GM10847 (cell line): Measurements from ENCODE around the gene MMP20.

ENCODE experiments used
- POLR2A ChIP-seq: IDR thresholded peaks from 2 replicates; pipeline ENCODE4 v1.6.1; 2011; ENCODE audit not compliant: insufficient read length; ENCODE audit errors: extremely low read depth

Gene MMP20

GRCh38 chr11:102632026-102632425 is 6.9 kb upstream of the MMP20 start:
- no peak for TF ChIP-seq POLR2A

- TF ChIP-seq POLR2A, result no peak
Observed at GRCh38 chr11:102630598-102631448, 5.7 kb upstream of the MMP20 start.

GRCh38 chr11:102626676-102627075 is 1.5 kb upstream of the MMP20 start:
- no peak for TF ChIP-seq POLR2A

GRCh38 chr11:102623998-102624397 is 1.1 kb downstream of the MMP20 start:
- no peak for TF ChIP-seq POLR2A

GRCh38 chr11:102623128-102623527 is 2.0 kb downstream of the MMP20 start:
- no peak for TF ChIP-seq POLR2A

- no peak for TF ChIP-seq POLR2A
Observed at GRCh38 chr11:102622258-102622657, 2.9 kb downstream of the MMP20 start.

GRCh38 chr11:102620818-102621561 is 4.1 kb downstream of the MMP20 start:
- no peak for TF ChIP-seq POLR2A

GRCh38 chr11:102620179-102620578 is 5.0 kb downstream of the MMP20 start:
- no peak for TF ChIP-seq POLR2A

- TF ChIP-seq POLR2A, result no peak
Observed at GRCh38 chr11:102617466-102618008, 7.6 kb downstream of the MMP20 start.

GRCh38 chr11:102615894-102616432 is 9.2 kb downstream of the MMP20 start:
- TF ChIP-seq POLR2A, result no peak

GRCh38 chr11:102615077-102615893 is 9.8 kb downstream of the MMP20 start:
- TF ChIP-seq POLR2A, result no peak

- no peak for TF ChIP-seq POLR2A
Observed at GRCh38 chr11:102614485-102614884, 10.6 kb downstream of the MMP20 start.

- no peak for TF ChIP-seq POLR2A
Observed at GRCh38 chr11:102614031-102614430, 11.1 kb downstream of the MMP20 start.

- TF ChIP-seq POLR2A, result no peak
Observed at GRCh38 chr11:102613450-102613849, 11.7 kb downstream of the MMP20 start.

- TF ChIP-seq POLR2A, result no peak
Observed at GRCh38 chr11:102611291-102611690, 13.8 kb downstream of the MMP20 start.

- TF ChIP-seq POLR2A, result no peak
Observed at GRCh38 chr11:102610200-102610599, 14.9 kb downstream of the MMP20 start.

GRCh38 chr11:102608699-102609098 is 16.4 kb downstream of the MMP20 start:
- TF ChIP-seq POLR2A, result no peak
